Mesodermal cell (in vitro differentiated cells): ENCODE results near the gene SSNA1.

Experiments
- H3K27ac ChIP-seq: 2 replicates; pipeline ENCODE4 v1.7.0; 2013; ENCODE audit warnings: mild to moderate bottlenecking, low read depth, low read length, moderate library complexity; ENCODE audit not compliant: severe bottlenecking
- H3K36me3 ChIP-seq: 2 replicates; pipeline ENCODE4 v1.7.1; 2013; ENCODE audit warnings: mild to moderate bottlenecking, low read length, moderate library complexity; ENCODE audit not compliant: control insufficient read depth, insufficient read depth
- H3K4me1 ChIP-seq: one replicate; pipeline ENCODE4 v1.7.1; 2013; ENCODE audit warnings: mild to moderate bottlenecking, low read length; ENCODE audit not compliant: insufficient read depth, control insufficient read depth, poor library complexity, severe bottlenecking
- H3K4me3 ChIP-seq: 2 replicates; pipeline ENCODE4 v1.7.0; 2013; ENCODE audit warnings: low read length, control low read depth, mild to moderate bottlenecking; ENCODE audit not compliant: insufficient read depth, poor library complexity, severe bottlenecking; ENCODE audit errors: extremely low read depth
- H3K9me3 ChIP-seq: 2 replicates; pipeline ENCODE4 v1.7.1; 2013; ENCODE audit warnings: mild to moderate bottlenecking, low read length, moderate library complexity; ENCODE audit not compliant: control insufficient read depth
- WGBS, 2 experiments: methylation state at CpG; one replicate each; pipeline ENCODE4 v1.1.5; 2013; ENCODE audit warnings: missing lambda C conversion rate in 2 of 2; ENCODE audit not compliant: insufficient coverage in 2 of 2; 5-methylcytosine and 5-hydroxymethylcytosine counted together

The SSNA1 gene

GRCh38 chr9:137146527-137146918, 42.0 kb upstream of the SSNA1 start:
- 83 to 100% methylated on average over 1 to 2 of the region's 9 CpGs for WGBS, 2 experiments

GRCh38 chr9:137147091-137147792, 41.2 kb upstream of the SSNA1 start:
- 84 to 87% methylated on average over 16 to 19 of the region's 26 CpGs for WGBS, 2 experiments
- Histone ChIP-seq H3K27ac (no peak overlapping the region), H3K4me3 (no peak overlapping the region), H3K9me3 (no peaks in the 10 kb centered on the region), H3K4me1 (no peaks in the 10 kb centered on the region), H3K36me3 (no peaks in the 10 kb centered on the region)

More at GRCh38 chr9:137146527-137146918, 42.0 kb upstream of the SSNA1 start:
- no peaks in the 10 kb centered on the region for H3K36me3 ChIP-seq
- no peaks in the 10 kb centered on the region for H3K4me1 ChIP-seq
- H3K4me3 ChIP-seq: no peak overlapping the region
- no peaks in the 10 kb centered on the region for H3K9me3 ChIP-seq
- H3K27ac ChIP-seq: no peak overlapping the region

GRCh38 chr9:137147793-137148160, 40.7 kb upstream of the SSNA1 start:
- H3K27ac ChIP-seq: no peak overlapping the region

GRCh38 chr9:137148242-137148641, 40.2 kb upstream of the SSNA1 start:
- Histone ChIP-seq H3K36me3 (no peaks in the 10 kb centered on the region), H3K4me1 (no peaks in the 10 kb centered on the region), H3K4me3 (no peak overlapping the region), H3K9me3 (no peaks in the 10 kb centered on the region), H3K27ac (no peak overlapping the region)
- 82 to 83% methylated on average over 27 of the region's 27 CpGs for WGBS, 2 experiments

More at GRCh38 chr9:137147793-137148160, 40.7 kb upstream of the SSNA1 start:
- 49 to 52% methylated on average over 8 to 18 of the region's 24 CpGs for WGBS, 2 experiments
- H3K9me3 ChIP-seq: no peaks in the 10 kb centered on the region
- no peak overlapping the region for H3K4me3 ChIP-seq
- H3K36me3 ChIP-seq: no peaks in the 10 kb centered on the region
- no peaks in the 10 kb centered on the region for H3K4me1 ChIP-seq

GRCh38 chr9:137148661-137149060, 39.8 kb upstream of the SSNA1 start:
- Histone ChIP-seq H3K36me3 (no peaks in the 10 kb centered on the region), H3K4me3 (no peak overlapping the region), H3K9me3 (no peaks in the 10 kb centered on the region), H3K4me1 (no peaks in the 10 kb centered on the region), H3K27ac (no peak overlapping the region)
- 88% methylated on average over 18 to 19 of the region's 19 CpGs for WGBS, 2 experiments

- 83 to 88% methylated on average over 4 of the region's 5 CpGs for WGBS, 2 experiments
- no peak overlapping the region for H3K4me3 ChIP-seq
- no peaks in the 10 kb centered on the region for H3K4me1 ChIP-seq
- H3K9me3 ChIP-seq: no peaks in the 10 kb centered on the region
- no peak overlapping the region for H3K27ac ChIP-seq
- no peaks in the 10 kb centered on the region for H3K36me3 ChIP-seq
These were observed 39.1 kb upstream of the SSNA1 start for GRCh38 chr9:137149363-137149762.

- Histone ChIP-seq H3K36me3 (no peaks in the 10 kb centered on the region), H3K27ac (no peak overlapping the region), H3K4me3 (no peak overlapping the region), H3K9me3 (no peaks in the 10 kb centered on the region), H3K4me1 (no peaks in the 10 kb centered on the region)
- WGBS, 2 experiments: 82 to 86% methylated on average over 14 to 19 of the region's 20 CpGs
These were observed 38.4 kb upstream of the SSNA1 start for GRCh38 chr9:137149942-137150616.

GRCh38 chr9:137150617-137151457, 37.6 kb upstream of the SSNA1 start:
- H3K36me3 ChIP-seq: no peaks in the 10 kb centered on the region
- no peaks in the 10 kb centered on the region for H3K4me1 ChIP-seq
- no peak overlapping the region for H3K4me3 ChIP-seq
- H3K9me3 ChIP-seq: no peaks in the 10 kb centered on the region
- 69 to 71% methylated on average over 25 to 29 of the region's 34 CpGs for WGBS, 2 experiments
- no peak overlapping the region for H3K27ac ChIP-seq

- H3K9me3 ChIP-seq: no peaks in the 10 kb centered on the region
- WGBS, 2 experiments: 89 to 94% methylated on average over 6 to 7 of the region's 7 CpGs
- H3K4me1 ChIP-seq: no peaks in the 10 kb centered on the region
- H3K4me3 ChIP-seq: no peak overlapping the region
- no peak overlapping the region for H3K27ac ChIP-seq
- H3K36me3 ChIP-seq: no peaks in the 10 kb centered on the region
These were observed 35.6 kb upstream of the SSNA1 start for GRCh38 chr9:137152844-137153405.

- H3K4me3 ChIP-seq: no peak overlapping the region
- no peak overlapping the region for H3K27ac ChIP-seq
- H3K9me3 ChIP-seq: no peaks in the 10 kb centered on the region
- 56 to 62% methylated on average over 36 to 63 of the region's 65 CpGs for WGBS, 2 experiments
- no peaks in the 10 kb centered on the region for H3K36me3 ChIP-seq
- H3K4me1 ChIP-seq: no peaks in the 10 kb centered on the region
These were observed 31.7 kb upstream of the SSNA1 start for GRCh38 chr9:137156567-137157375.
